Activated CD4-positive, alpha-beta T cell treated with anti-CD3 and anti-CD28 coated beads, Interleukin-2, amount 50 U/mL, for 1 hour (primary cell): ENCODE measurements around the gene RETREG2.

ENCODE experiments used
- DNase-seq: peaks from one replicate; pipeline ENCODE4 v3.0.0-alpha.2; 2020

Gene RETREG2

DNA sequence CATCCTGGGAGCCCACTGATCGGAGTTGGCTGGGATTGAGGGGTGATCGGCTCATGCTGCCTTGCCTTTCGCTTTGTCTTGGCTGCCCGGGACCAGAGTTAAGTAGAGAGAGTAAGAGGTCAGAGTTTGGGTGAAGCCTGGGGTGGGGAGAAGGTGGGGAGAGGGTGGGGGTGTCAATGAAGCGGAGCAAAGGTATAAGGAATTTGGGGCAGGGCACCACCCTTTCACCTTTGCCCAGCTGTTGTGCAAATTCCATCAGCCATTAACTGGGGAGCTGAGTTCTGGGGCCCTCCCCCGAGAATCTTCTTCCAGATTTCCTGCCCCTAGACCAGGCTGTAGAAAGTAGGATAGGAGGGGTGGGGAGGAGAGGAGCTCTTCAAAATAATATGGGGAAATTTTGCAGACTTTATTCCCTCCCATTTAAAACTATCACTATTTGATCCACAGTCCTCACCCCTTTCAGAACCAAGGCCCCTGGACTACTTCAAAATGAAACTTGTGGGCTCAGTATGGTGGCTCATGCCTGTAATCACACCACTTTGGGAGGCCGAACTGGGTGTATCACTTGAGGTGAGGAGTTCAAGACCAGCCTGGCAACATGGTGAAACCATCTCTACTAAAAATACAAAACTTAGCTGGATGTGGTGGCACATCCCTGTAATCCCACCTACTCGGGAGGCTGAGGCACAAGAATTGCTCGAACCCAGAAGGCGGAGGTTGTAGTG is 8.0 kb upstream of the RETREG2 start, which contains the start of gene SLC23A3:
Gene SLC23A3, minus strand, starts transcription at position 100 of the 725 bp plus-strand sequence. Its CDS starts 45 bp downstream, at position 55.
- DNase-seq: no peak

DNA sequence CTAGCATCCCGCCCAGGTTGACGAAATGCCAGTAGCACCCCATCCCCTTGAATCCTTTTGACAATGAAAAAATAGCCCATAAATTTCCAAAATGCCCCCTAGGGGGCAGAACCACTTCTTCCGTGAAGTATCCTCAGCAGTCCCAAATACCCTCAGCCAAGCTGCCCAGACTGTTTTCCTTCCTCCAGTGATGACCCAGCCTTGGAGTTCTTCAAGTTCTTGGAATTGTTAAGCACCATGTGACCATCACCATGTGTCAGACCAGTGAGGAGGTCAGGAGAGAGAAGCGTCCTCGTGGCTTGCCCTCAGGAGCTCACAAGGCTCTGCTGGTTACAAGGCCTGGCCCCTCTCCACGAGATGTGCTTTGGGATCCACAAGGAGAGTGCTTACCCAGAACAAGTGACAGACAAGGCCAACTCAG is 6.8 kb upstream of the RETREG2 start:
- peak; percentile 8 for DNase-seq

DNA sequence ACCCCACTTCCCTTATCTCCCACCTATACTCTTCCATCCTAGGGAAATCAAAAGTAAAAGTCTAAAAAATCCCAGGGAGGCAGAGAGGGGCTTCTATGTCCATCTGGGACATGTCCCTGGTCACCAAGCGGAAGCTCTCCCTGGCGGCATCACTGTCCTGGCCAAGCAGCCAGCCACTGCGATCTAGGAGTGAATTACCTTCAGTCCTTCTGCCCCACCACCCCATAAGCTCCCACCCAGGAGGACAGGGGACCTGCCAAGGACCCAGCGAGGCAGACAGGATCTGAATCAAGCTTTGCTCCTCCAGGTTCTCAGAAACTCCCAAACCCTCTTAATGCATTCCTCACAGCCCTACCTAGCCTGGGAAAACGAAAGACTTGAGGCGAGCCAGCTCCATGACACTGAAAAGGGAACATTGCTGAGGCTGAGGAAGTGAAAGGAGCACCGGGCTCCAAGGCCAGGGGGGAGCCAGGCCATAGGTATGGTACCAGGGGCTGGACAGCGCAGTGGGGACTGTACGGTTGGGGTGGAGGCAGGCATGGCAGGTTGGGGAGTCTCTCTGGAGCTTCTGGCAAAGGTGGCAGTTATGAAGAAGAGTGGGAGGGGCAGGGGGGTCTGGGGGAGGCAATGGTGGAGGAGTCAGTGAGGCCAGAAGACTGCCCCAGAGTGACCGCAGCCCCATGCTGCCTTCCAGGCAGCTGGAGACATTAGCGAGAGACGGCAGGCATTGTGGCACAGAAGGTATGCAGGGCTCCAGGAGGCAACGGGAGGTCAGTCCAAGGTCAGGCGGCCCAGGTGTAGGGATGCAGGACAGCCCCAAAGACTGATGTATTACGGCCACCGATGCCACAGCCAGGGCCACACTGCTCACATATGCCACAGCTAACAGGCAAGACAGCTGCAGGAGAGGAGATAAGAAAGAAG is 5.6 kb upstream of the RETREG2 start:
- no peak for DNase-seq

DNA sequence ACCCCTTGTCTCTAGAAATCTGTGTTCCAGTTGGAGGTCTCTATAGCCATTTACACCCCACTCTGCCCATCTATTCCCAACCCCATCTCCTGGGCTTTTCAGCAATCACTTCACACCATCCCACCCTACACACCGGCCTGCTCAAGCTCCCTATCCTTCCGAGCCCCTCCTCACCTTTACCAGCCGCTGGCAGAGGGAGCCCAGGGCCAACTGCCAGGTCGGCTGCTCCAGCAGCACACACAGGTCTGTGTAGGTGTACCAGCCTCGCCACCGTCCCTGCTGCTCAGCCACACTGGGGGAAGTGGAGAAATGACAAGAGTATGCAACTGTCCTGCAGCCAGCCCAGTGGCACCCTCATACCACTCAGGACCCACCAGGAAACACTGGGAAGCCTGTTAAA is 4.9 kb upstream of the RETREG2 start:
- DNase-seq: no peak

DNA sequence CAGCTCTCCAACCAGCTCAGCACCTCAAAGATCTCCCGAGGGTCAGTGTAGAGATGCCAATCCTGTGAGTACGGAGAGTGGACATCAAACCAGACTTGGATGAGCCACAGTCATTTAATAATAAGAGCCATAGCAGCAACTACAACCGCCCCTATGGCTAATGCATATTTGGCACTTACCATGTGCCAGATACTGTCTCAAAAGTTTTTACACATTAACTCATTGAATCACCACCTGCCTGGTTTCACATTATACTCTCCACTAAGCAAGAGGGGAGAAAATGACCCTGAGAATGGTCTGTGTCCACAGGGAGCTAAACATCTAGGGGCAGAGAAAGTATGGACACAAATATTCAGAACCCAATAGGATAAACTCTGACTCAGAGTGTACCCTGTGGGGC is 3.9 kb upstream of the RETREG2 start:
- DNase-seq: no peak

DNA sequence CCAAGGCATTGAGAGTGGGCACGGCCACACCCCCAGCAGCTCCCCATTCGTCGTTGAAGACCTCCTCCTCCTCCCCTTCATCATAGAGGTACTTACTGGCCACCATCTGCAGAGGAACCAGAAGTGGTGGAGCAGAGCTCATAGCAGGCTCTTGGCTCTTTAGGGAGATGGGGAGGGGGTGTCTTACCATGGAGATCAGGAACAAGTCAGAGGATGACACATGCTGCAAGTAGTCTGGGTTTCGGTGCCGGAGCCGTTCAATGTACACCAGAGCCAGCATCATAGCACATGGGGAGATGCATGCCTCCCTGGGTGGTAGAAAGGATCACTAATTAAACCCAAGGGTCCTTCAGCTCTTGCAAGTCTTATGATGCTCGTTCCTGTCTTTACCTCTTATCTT is 3.3 kb upstream of the RETREG2 start:
- DNase-seq: no peak

DNA sequence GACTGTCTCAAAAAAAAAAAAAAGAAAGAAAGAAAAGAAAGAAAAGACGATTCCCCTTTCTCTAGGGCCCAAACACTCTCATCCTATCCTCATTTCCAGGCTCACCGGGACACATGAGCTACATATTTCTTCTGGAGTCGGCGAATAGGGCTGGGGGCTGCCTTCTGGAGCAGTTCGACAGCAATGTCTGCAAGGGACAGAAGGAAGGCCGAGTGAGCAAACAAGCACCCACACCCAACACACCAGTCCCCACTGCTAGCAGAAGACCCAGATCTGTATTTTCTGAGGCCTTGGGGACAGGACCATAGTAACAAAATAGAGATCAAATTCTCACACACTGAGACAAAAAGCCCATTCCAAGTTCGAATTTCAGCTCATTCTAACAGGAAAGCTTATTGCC is 2.6 kb upstream of the RETREG2 start:
- no peak for DNase-seq

DNA sequence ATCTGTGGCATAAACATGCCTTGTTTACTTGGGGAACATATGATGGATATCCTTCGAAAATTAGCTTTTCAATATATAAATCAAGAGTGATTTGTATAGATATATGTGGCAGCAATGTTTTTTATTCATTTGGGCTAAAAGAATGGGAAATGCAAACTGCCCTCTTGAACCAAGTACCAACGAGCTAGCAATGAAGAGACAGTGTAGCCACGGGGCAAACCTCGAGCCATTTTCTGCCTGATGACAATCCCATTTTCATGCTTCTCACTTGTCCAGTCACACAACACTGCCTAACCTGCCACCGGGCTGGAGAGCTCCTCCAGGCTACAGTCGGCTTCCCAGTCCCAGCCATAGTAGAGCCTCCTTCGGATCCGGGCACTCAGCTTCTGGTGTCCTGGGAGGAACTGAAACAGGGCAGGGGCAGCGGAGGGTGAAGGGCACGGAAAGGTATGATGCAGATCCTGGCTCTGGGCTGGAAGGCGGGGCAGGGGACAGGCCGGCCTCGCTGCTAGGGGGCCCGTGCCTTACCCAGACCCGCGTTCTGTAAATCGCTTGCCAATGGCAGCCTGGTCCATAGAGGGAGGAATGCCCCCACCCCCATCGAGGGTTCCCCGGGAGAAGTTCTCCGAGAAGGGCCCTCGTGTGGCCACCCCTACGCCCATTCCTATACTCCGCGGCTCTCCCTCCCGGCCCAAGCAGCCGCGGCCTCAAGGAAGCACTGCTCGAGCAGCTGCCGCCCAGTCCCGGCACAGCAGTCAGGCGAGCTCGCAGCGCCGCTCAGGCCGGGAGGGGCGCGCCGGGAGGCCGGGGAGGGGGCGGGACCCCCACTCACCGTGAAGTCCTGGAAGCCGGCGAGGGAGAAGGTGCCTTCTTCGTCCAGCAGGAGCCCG is 1.9 kb upstream of the RETREG2 start:
- peak; percentile 26 for DNase-seq

DNA sequence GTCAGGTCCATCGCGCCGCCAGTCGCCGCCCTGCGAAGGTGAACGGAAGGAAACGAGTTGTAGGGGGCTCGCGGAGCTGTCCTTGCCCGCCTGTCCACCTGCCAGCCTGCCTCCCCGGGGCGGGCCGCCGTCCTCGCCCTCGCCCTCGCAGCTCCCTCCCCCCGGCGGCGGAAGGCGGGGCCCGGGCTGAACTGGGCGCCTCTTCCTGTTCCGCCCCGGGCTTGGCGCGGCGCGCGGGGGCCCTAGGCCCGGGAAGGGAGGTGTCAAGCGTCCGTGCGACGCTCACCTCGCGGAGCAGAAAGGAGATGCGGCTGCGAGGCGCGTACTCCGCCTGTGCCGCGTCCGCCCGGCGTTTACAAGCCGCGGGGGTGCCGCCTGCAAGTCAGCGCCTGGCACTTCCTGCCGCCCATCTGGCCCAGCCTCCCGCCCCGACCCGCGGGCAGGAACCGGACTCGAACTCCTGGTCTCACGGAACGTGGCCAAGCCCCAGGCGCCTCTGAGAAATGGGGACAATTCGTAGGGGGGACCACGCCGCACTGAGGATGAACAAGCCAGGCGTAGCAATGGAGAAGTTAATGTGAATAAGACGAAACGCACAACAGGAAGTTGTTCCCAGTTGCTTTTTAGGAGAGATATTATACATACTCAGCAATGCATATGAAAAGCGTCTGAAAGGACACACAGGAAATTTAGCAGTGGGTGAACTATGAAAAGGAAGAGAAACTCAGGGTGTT is 1.1 kb upstream of the RETREG2 start, which contains the start of gene CNPPD1:
Gene CNPPD1, minus strand, starts transcription at position 108 of the 734 bp plus-strand sequence. Its CDS starts 97 bp downstream, at position 11.
- peak; percentile 83 for DNase-seq

DNA sequence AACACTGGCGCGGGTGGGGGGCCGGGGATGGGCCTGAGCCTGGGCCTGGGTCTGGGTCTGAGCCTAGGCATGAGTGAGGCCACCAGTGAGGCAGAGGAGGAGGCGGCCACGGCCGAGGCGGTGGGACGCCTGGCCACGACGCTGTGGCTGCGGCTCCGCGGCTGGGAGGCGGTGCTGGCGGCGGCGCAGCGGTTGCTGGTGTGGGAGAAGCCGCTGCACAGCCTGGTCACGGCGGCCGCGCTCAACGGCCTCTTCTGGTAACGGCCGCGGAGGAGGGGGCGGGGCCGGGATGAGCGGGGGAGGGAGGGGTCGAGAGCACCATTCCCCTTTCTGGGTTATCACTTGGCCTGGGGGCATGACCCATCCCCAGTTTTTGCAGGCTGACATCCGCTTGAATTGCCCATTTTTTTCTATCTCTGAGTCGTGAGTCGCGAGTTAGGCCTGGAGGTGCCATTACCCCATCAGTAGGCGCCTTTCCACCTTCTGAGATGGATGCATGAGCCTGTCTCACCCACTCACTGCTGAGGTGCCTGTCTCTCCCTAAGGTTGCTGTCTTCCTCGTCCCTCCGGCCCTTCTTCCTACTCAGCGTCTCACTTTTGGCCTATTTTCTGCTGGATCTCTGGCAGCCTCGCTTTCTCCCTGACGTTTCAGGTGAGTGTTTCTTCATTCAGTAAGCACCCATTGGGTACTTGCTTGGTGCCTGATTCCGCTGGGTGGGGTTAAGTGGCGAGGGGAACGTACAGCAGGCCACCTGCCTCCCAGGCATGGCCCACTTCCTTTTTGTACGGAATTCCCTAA is 501 bp downstream of the RETREG2 start:
- DNase-seq: peak; percentile 22

DNA sequence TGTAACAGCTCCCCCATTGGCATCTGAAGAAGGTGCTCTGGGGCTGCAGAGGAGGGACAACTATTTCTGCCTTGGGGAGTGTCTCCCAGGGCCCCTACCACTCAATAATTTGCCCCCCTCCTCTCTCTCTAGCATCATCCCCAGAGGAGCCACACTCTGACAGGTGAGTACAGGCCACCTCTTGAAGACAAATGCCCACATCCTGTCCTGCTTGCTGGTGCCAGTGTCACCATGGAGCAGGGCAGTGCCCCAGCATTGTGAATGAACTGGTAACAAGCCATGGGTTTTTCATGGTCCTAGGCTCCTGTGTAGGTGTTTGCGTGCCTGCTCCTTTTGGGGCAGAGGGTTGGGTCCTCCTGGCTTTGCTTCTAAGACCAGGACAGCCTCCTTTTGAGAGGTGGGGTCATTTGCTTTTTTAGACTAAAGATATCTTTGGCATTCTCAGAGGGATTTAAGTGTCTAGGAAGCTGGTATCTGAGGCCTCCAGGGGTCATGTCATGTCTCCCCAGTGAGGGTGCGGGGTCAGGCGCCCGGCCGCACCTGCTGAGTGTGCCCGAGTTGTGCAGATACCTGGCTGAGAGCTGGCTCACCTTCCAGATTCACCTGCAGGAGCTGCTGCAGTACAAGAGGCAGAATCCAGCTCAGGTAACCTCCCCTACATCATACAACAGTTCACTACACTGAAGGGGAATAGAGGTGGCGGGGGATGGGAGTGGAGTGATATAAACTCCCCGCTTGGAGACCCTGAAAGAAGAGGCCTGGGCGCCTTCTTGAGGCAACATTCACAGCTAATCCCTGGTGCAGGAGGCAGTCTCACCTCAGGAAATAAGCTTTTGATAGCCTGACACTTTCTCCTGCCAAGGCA is 1.8 kb downstream of the RETREG2 start:
- no peak for DNase-seq

DNA sequence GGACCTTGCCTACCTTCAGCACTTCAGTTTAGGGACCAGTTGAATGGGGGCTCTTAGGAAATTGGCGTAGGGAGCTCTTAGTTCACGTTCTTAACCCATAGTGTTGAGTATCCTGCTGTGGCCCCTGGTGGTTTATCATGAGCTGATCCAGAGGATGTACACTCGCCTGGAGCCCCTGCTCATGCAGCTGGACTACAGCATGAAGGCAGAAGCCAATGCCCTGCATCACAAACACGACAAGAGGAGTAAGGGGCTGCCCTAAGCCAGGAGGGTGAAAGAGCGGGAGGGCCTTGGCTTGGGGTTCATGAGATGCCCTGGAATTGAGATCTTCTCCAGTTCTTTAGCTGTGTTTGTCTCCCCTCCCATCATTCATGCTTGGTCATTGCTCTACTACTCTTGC is 2.9 kb downstream of the RETREG2 start:
- no peak for DNase-seq

DNA sequence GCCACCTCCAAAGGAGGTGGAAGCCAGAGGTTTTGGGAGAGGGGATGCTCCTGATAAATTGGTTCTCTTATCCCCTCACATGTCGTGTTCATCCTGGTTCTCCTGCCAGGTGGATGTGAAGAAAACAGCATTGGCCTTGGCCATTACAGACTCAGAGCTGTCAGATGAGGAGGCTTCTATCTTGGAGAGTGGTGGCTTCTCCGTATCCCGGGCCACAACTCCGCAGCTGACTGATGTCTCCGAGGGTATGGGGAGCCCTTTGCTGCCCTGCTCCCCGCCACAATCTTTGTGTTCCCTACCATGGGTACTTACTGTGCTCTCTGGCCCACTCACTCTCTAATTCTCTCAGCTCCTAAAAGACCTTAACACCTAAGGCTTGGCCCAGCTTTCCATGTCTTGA is 3.5 kb downstream of the RETREG2 start:
- no peak for DNase-seq

DNA sequence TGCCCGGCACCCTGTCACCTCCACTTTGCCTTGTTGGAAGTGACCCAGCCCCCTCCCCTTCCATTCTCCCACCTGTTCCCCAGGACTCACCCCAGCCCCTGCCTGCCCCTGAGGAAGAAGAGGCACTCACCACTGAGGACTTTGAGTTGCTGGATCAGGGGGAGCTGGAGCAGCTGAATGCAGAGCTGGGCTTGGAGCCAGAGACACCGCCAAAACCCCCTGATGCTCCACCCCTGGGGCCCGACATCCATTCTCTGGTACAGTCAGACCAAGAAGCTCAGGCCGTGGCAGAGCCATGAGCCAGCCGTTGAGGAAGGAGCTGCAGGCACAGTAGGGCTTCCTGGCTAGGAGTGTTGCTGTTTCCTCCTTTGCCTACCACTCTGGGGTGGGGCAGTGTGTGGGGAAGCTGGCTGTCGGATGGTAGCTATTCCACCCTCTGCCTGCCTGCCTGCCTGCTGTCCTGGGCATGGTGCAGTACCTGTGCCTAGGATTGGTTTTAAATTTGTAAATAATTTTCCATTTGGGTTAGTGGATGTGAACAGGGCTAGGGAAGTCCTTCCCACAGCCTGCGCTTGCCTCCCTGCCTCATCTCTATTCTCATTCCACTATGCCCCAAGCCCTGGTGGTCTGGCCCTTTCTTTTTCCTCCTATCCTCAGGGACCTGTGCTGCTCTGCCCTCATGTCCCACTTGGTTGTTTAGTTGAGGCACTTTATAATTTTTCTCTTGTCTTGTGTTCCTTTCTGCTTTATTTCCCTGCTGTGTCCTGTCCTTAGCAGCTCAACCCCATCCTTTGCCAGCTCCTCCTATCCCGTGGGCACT is 4.5 kb downstream of the RETREG2 start:
- no peak for DNase-seq

DNA sequence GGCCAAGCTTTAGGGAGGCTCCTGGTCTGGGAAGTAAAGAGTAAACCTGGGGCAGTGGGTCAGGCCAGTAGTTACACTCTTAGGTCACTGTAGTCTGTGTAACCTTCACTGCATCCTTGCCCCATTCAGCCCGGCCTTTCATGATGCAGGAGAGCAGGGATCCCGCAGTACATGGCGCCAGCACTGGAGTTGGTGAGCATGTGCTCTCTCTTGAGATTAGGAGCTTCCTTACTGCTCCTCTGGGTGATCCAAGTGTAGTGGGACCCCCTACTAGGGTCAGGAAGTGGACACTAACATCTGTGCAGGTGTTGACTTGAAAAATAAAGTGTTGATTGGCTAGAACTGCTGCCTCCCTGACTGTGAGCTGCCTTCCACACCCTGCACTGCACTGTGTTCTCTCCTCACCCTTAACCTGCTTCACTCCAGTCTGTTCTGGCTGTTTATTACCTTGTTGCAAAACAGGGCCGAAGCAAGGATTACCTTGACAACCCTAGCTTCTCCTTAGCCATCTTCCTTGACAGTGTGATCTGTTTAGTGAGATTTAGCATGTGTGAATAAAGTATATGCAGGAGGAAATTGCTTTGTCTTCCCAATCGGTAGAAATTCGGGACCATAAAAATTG is 5.2 kb downstream of the RETREG2 start:
- DNase-seq: no peak

DNA sequence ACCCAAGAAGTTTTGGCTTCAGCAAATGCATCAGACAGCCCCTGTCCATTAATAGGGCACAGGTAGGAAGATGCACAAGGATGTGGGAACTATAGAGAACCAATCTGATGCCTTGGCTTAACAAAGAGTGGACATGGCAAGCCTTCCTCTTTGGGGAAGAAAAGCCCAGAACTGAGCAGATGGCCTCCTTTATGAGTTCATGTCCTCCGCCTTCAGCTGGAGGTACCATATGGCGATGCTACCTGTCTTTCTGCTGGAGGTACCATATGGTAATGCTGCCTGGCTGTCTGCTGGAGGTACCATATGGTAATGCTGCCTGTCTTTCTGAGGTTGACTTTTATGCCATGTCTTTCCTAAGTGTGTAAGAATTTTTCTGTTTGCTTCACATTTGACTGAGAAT is 6.0 kb downstream of the RETREG2 start:
- no peak for DNase-seq

DNA sequence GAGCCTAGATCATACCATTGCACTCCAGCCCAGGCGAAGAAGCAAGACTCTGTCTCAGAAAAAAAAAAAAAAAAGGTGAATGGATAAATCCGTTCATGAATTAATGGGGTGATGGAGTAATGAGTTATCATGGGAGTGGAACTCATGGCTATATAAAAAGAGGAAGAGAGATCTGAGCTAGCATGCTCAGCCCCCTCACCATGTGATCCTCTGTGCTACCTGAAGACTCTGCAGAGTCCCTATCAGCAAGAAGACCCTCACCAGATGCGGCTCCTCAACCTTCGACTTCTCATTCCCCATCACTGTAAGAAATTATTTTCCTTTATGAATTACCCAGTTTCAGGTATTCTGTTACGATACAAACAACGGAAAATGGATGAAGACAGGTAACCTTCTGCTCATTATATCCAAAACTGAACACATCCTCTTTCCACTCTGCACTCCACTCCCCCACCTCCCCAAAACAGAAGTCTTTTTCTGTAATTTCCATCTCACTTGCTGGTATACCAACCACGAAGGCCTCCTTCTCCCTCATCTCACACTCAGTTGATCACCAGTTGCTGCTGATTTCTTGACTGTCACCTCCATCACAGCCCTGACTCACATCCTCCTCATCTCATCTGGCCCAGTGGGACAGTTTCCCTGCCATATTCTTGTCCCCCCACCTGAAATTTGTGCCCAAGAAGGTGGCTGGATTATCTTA is 8.8 kb downstream of the RETREG2 start:
- DNase-seq: no peak

DNA sequence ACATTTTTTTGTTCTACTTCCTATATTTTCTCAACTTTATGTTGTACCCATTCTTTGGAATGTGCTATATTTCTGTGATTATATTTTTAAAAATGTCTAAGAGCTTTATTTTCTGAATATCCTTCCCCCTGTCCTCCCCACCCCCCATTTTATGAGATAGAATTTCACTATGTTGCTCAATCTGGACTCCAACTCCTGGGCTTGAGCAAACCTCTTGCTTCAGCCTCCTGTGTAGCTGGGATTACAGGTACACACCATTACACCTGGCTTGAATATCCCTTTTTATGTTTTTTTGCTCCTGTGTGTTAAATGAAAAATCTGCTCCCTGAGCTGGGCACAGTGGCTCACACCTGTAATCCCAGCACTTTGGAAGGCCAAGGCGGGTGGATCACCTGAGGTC is 19.3 kb downstream of the RETREG2 start:
- DNase-seq: no peak
